Stimulated activated naive CD8-positive, alpha-beta T cell treated with anti-CD3 and anti-CD28 coated beads, Interleukin-15, amount 100 ng/mL, for 72 hours (primary cell): ENCODE measurements around the gene SP3.

Experiments
- ATAC-seq: fragments of 150-1000 bp; cut with Tn5 transposase; 2 replicates; pipeline ENCODE4 v1.10.0; 2021; ENCODE audit warnings: mild to moderate bottlenecking, moderate library complexity
- DNase-seq, 2 donors: peaks; one replicate each; pipeline ENCODE4 v3.0.0; 2021 to 2022
- H3K27ac Mint-ChIP-seq, 2 donors: one replicate each; pipeline ENCODE4 v1.8.0; 2022; ENCODE audit warnings: mild to moderate bottlenecking in 2 of 2, mixed read lengths in 2 of 2, moderate library complexity in 2 of 2
- H3K27me3 Mint-ChIP-seq: one replicate; pipeline ENCODE4 v1.8.0; 2022; ENCODE audit warnings: mixed read lengths
- H3K4me1 Mint-ChIP-seq: one replicate; pipeline ENCODE4 v1.8.0; 2022; ENCODE audit warnings: mild to moderate bottlenecking, mixed read lengths
- H3K4me3 Mint-ChIP-seq, 2 donors: one replicate each; pipeline ENCODE4 v1.8.0; 2022; ENCODE audit warnings: mild to moderate bottlenecking in 2 of 2, mixed read lengths in 2 of 2, moderate library complexity in 1 of 2
- H3K9me3 Mint-ChIP-seq, 2 donors: one replicate each; pipeline ENCODE4 v1.8.0; 2022; ENCODE audit warnings: mixed read lengths in 2 of 2

The SP3 gene

DNA sequence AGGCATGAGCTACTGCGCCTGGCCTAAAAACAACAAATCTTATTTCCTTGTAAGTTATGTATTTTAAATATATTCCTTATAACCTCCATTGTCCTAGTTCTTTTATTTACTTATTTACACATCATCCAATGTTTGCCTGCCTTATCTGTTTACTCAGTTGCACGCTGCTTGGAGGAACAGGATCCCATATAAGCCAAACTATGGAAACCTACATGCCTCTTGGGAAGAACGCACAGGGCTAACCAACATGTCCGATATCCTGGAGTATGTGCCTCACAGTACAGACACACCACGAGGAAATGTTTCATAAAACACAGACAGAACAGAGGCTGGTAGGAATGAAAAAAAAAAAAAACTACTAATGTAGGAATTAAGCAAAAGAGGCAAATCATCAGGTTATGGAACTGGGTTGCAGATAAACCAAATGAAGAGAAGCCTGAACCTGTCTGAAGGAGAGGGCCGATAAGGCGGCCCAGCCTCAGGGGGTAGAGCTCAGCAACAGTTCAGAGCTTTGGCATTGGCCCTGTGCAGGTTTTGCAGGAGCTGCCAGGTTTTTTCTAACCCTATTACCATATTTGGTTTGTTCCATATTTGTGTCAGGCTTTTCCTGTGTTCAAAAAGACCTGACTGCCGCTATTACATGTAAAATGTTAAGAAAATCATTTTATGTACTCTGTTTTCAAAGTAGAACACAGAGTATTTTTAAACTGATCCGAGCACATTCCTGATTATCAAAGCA, 19.9 kb upstream of the SP3 start:
- no peak overlapping the region for H3K4me3 Mint-ChIP-seq
- no peak overlapping the region for H3K27ac Mint-ChIP-seq
- ATAC-seq = no peak

DNA sequence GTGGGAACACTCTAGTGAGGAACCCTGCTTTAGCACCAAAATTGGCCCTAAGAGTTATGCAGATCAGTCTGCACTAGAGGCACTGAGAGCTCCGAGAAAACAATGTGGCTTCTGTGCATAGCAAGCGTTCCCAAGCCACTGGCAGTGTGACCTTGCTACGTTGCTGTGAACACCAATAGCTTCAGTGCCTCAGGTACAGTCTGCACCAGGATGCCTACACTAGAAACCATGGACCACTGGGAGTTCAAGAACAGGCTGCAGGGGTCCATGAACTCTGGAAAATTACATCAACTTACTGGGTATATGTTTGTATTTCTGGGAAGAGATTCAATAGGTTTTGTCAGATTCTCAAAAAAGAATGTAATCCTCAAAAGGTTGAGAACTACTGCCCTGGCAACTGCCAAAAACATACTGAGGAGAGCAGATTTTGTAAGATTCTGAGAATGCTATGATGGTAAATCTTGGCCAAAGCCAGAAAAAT, 18.3 kb upstream of the SP3 start:
- peaks cover 7% of the 10 kb centered on the region for H3K4me1 Mint-ChIP-seq
- ATAC-seq = no peak
- no peaks in the 10 kb centered on the region for H3K9me3 Mint-ChIP-seq
- no peak for DNase-seq
- H3K4me3 Mint-ChIP-seq = no peak overlapping the region
- H3K27me3 Mint-ChIP-seq = peaks cover 8% of the 10 kb centered on the region
- H3K27ac Mint-ChIP-seq = no peak overlapping the region

More for the DNA sequence above, 19.9 kb upstream of the SP3 start:
- no peak for DNase-seq
- H3K9me3 Mint-ChIP-seq = no peaks in the 10 kb centered on the region
- H3K4me1 Mint-ChIP-seq = no peaks in the 10 kb centered on the region
- peaks cover 8% of the 10 kb centered on the region for H3K27me3 Mint-ChIP-seq

DNA sequence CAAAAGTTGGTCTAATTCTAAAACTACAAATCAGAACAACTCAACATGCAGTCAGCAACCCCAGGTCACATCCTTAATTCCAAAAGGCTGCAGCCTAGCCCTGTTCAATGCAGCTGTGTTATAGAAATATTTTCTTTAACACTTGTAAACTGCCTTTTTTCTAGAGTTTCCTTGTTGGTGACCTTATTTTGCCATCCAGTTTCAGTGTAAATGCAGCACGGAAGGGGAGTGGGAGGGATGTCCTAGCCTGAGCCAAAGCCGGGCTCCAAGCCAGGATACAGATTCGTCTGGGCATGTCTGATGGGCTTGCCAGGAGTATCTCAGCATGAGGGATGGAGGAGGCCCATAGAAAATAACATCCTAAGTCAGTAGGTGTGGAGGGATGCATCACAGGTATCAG, 17.7 kb upstream of the SP3 start:
- DNase-seq (no peak), ATAC-seq (no peak)
- H3K27me3 Mint-ChIP-seq = peaks cover 8% of the 10 kb centered on the region
- H3K27ac Mint-ChIP-seq = no peak overlapping the region
- peaks cover 12% of the 10 kb centered on the region for H3K4me1 Mint-ChIP-seq
- no peak overlapping the region for H3K4me3 Mint-ChIP-seq
- no peaks in the 10 kb centered on the region for H3K9me3 Mint-ChIP-seq

DNA sequence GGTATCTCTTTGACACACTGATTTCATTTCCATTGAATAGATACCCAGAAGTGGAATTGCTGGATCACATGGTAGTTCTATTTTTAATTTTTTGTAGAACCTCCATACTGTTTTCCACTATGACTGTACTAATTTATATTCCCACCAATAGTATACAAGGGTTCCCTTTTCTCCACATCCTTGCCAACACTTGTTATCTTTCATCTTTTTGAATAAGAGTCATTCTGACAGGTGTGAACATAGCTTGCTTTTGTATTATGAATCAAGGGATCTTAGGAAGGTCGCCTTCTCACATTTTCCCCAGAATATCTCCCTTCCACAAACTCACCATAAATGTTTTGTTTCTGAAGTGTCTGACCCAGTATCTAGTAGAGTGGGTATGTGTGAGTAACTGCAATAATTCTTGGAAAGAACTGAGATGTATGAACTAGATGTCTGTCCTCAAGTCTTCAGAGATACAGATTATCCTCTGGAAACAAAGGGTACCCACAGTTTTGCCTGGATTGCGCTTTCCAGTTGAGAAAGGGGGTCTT, 17.1 kb upstream of the SP3 start:
- DNase-seq = no peak
- Mint-ChIP-seq H3K27ac (peak overlapping the region in 1 of 2 donors; percentile 18), H3K4me3 (no peak overlapping the region), H3K27me3 (peaks cover 8% of the 10 kb centered on the region), H3K4me1 (peaks cover 15% of the 10 kb centered on the region), H3K9me3 (no peaks in the 10 kb centered on the region)
- no peak for ATAC-seq

DNA sequence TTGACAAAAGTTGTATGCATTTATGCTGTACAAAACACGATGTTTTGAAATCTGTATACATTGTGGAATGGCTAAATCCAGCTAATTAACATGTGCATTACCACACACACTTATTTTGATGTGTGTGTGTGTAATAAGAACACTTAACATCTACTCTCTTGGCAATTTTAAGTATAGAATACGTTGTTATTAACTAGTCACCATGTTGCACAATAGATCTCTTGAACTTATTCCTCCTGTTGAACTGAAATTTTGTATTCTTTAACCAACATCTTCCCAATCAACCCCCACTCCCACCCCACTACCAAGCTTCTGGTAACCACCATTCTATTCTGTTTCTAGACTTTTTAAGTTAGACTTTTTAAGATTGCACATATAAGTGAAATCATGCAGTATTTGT, 16.3 kb upstream of the SP3 start:
- Mint-ChIP-seq H3K4me3 (no peak overlapping the region), H3K27ac (no peak overlapping the region), H3K27me3 (peaks cover 8% of the 10 kb centered on the region), H3K9me3 (no peaks in the 10 kb centered on the region), H3K4me1 (peaks cover 15% of the 10 kb centered on the region)
- ATAC-seq (no peak), DNase-seq (no peak)

DNA sequence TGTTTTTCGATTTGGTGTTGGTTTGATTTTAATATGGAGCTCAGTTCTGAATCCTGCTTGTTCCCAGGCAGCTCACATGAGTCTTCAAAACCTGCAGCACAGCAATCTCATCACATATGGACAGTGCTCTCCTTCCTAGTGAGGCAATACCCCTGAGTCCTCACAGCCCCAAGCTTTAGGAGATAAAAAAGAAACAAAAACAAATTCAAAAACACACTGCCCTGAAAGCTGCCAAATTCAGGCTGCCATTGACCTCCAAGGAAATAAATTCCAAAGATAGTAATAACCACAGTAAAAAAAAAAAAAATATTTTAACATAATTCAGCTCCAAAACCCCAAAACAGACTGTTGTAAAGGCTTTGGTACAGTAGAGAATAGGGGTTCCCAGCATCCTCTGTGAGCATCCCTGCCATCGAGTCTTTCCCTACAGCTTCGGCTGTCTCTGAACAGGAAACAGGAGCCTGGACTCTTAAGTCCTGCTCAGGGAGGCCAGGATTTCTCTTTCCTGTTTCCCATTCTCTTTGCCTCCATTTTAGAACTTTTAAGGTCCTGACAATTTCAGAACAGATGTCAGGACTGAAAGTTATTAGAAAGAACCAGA, 14.7 kb upstream of the SP3 start:
- peaks cover 8% of the 10 kb centered on the region for H3K27me3 Mint-ChIP-seq
- no peak overlapping the region for H3K4me3 Mint-ChIP-seq
- no peak for ATAC-seq
- H3K4me1 Mint-ChIP-seq = peaks cover 15% of the 10 kb centered on the region
- DNase-seq = no peak
- H3K9me3 Mint-ChIP-seq = no peaks in the 10 kb centered on the region
- no peak overlapping the region for H3K27ac Mint-ChIP-seq

DNA sequence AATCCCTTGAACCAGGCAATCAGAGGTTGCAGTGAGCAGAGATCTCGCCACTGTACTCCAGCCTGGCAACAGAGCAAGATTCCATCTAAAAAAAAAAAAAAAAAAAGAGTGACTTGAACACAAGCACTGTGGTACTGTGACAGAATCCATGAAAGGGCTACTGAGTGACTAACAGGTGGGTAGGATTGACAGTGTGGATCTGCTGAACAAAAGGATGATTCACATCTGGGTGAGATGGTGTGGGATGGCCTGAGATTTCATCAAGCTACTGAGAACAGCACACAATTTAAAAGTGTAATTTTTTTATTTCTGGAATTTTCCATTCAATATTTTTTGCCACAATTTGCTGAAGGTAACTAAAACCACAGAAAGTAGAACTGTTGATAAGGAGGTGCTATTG, 13.3 kb upstream of the SP3 start:
- Mint-ChIP-seq H3K4me1 (peaks cover 15% of the 10 kb centered on the region), H3K4me3 (no peak overlapping the region), H3K27me3 (peaks cover under 1% of the 10 kb centered on the region), H3K27ac (no peak overlapping the region), H3K9me3 (no peaks in the 10 kb centered on the region)
- DNase-seq = peak in 1 of 2 donors; percentile 43
- ATAC-seq = peak; percentile 100

DNA sequence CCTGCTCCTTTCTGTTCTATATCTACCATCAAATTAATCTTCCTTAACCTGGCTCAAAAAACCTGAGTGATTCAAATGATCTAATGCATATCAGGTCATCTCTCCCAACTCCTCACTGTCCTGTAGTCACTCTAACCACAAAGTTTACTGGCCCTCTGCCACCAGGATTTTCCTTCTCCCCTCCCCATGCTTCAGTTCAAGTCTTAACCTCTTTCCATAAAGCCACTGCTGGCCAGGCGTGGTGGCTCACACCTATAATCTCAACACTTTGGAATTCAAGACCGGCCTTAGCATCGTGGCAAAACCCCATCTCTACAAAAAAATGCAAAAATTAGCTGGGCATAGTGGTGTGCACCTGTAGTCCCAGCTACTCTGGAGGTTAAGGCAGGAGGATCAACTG, 7.5 kb upstream of the SP3 start:
- Mint-ChIP-seq H3K4me3 (no peak overlapping the region), H3K9me3 (no peaks in the 10 kb centered on the region), H3K27me3 (no peaks in the 10 kb centered on the region), H3K27ac (no peak overlapping the region), H3K4me1 (peaks cover 7% of the 10 kb centered on the region)
- DNase-seq (no peak), ATAC-seq (no peak)

DNA sequence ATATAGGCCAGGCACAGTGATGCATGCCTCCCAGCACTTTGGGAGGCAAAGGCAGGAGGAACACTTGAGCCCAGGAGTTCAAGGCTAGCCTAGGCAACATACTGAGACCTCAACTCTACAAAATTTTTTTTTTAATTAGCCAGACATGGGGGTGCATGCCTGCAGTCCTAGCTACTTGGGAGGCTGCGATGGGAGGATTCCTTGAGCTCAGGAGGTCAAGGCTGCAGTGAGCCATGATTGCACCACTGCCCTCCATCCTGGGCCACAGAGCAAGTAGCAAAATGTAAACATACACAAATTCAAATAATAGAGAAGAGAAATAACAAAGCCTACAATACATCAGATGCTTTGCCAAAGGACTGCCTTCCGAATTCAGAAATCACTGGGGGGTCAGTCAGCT, 7.0 kb upstream of the SP3 start:
- Mint-ChIP-seq H3K9me3 (no peaks in the 10 kb centered on the region), H3K27ac (no peak overlapping the region), H3K27me3 (no peaks in the 10 kb centered on the region), H3K4me1 (peaks cover 7% of the 10 kb centered on the region), H3K4me3 (no peak overlapping the region)
- no peak for DNase-seq
- ATAC-seq = no peak

DNA sequence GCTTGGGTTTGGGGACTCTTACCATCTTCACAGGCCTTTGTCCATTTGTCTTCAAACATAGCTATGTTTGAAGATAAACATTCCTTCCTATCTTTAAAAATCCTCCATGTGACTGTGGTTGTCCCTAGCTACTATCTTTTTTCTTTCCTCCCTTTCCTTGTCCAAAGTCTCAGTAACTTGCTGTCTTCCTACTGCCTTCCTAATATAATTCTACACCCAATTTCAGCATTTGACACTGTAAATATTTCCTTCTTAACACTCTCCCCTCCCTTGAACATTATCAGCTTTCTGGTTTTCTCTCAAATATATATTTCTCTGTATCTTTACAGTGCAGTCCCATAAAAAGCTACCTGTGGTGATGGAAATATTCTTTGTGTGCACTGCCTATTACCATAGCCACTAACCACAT, 5.3 kb upstream of the SP3 start:
- ATAC-seq (no peak), DNase-seq (no peak)
- Mint-ChIP-seq H3K4me1 (peaks cover 21% of the 10 kb centered on the region), H3K27ac (no peak overlapping the region), H3K27me3 (no peaks in the 10 kb centered on the region), H3K9me3 (no peaks in the 10 kb centered on the region), H3K4me3 (no peak overlapping the region)

DNA sequence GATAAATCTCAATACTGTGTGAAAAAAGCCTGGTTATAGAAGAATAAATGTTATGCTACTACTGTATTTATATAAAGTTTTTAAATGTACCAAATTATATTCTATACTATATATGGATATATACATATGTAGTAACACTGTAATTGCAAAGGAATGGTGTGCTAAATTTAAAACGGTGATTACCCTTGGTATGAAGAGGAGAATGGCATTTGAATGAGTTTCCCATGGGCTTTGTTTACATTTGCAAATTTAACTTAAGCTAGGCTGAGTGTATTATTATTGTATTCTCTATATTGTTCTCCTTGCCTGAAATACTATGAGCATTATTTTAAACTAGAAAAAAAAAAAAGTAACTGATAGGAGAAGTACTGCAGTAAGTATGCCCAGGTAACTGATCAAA, 4.7 kb upstream of the SP3 start:
- Mint-ChIP-seq H3K27me3 (no peaks in the 10 kb centered on the region), H3K4me1 (peaks cover 21% of the 10 kb centered on the region), H3K27ac (no peak overlapping the region), H3K4me3 (no peak overlapping the region), H3K9me3 (no peaks in the 10 kb centered on the region)
- DNase-seq (no peak), ATAC-seq (no peak)

DNA sequence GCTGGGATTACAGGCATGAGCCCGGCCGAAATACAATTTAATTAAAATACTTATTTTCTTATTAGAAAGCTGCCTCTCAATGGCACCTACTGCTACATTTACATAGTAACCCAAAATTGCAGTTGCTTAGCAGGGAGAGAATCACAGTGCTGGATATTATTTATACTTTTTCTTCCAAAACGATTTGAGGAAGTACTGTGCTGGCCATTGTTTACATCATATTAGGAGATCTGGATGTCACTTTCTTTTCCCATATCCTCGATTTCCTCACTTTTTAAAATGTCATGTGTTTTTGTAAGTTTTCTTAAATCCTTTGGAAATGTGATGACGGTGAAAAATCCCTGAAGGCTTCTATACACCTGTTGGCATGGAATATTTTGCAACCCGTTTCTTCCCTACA, 3.4 kb upstream of the SP3 start:
- H3K9me3 Mint-ChIP-seq = no peaks in the 10 kb centered on the region
- peaks cover 21% of the 10 kb centered on the region for H3K4me1 Mint-ChIP-seq
- H3K4me3 Mint-ChIP-seq = no peak overlapping the region
- DNase-seq = no peak
- no peak overlapping the region for H3K27ac Mint-ChIP-seq
- no peaks in the 10 kb centered on the region for H3K27me3 Mint-ChIP-seq
- no peak for ATAC-seq

DNA sequence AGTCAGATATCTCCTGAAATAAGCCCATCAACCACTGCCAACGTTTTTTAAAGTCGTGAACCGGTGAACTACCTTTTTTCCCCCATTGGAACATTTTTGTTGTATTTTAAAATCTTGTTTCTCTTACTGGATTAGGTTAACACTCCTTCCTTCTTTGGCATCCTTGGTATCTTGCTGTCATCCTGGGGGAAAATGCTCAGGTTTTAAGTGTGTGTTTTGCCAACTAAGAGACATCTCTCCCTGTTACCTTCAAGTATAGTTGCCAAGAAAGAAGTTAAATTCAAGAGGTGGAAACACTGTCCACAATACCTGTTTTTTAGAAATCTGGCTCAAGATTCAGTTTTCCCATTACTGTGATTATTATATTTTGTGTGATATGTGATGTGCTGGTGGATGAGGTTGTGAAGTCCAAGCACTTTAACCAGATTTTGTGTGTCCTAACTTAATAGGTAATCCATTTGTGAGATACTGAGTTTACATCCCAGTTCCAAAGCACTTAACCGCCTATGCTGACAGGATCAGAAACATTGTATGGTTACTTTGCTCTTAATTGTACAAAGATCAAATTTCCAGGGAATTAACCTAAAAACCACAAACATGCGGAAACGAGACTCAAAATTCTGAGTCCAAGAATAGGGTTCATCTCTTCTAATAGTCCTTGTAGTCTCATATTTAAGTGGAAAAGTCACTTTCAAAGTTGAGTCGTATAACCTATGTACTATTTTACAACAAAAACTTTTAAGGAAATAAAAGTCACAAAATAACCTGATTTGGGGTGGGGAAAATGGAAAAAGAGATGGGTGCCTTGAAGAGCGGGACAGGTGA, 1.3 kb upstream of the SP3 start:
- no peak for DNase-seq
- H3K4me1 Mint-ChIP-seq = peaks cover 18% of the 10 kb centered on the region

DNA sequence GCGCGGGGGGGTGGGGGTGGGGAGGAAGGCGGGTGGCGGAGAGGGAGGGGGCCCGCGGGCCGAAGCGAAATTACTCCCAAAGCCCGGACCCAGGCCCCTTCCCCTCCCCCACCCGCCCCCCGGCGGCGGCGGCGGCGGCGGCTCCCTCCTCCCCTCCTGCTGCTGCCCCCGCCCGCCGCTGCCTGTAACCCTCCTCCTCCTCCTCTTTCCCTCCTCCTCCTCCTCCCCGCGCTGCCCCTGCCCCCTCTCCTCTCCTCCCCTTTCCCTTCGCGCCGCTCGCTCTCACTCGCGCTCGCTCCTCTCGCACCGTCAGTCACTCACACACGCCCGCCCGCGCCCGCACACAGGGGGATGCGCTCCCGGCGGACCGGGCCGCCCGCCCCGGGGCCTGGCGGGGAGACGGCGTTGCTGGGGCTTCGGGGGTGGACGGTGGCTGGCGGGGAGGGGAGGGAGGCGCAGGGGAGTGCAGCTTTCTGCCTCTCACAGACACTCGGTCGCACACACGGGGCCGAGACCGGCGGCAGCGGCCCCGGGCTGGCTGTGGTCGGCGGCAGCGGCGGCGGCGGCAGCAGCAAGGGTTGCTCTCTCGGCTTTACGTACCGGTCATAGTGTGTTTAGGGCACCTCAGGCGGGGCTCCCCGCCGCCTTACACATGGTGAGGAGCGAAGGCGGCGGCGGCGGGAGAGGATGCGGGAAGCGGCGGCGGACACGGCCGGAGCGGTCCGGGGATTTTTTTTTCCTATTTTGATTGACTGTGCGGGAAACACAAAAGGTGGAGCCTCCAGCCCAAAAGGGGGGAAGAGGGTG, 405 bp downstream of the SP3 start:
- peaks cover 23% of the 10 kb centered on the region for H3K4me1 Mint-ChIP-seq
- peak overlapping the region; percentile 98 to 100 for H3K27ac Mint-ChIP-seq
- peak overlapping the region; percentile 97 for H3K4me3 Mint-ChIP-seq
- H3K9me3 Mint-ChIP-seq = no peaks in the 10 kb centered on the region
- no peaks in the 10 kb centered on the region for H3K27me3 Mint-ChIP-seq
- ATAC-seq (peak; percentile 51), DNase-seq (peak; percentile 80 to 87)

More for the DNA sequence above, 1.3 kb upstream of the SP3 start:
- no peaks in the 10 kb centered on the region for H3K27me3 Mint-ChIP-seq
- H3K4me3 Mint-ChIP-seq = peak overlapping the region; percentile 97
- no peak for ATAC-seq
- H3K27ac Mint-ChIP-seq = peak overlapping the region; percentile 98 to 100
- H3K9me3 Mint-ChIP-seq = no peaks in the 10 kb centered on the region
